CD4-positive, alpha-beta T cell (primary cell): ENCODE data around the gene ERICH4. TPM values are rescaled to one million over a fixed set of nuclear protein-coding genes. Genes with fewer than 3 reads are reported as not detected.

Experiments used
- ATAC-seq: fragments of 200-7000 bp; cut with Tn5 transposase; one replicate; pipeline ENCODE4 v1.10.0; 2022; ENCODE audit warnings: mild to moderate bottlenecking; ENCODE audit not compliant: poor library complexity
- CTCF ChIA-PET: fragments of 350-600 bp; sonication (Branson Sonifier 250); formaldehyde crosslinking; loops from one replicate; lab custom pipeline; 2021; ENCODE audit warnings: antibody characterized with exemption, inconsistent platforms; lab: Charles Lee
- POLR2A ChIA-PET: fragments of 350-600 bp; sonication (Branson Sonifier 250); formaldehyde crosslinking; loops from one replicate; lab custom pipeline; 2021; ENCODE audit warnings: antibody characterized with exemption, inconsistent platforms; lab: Charles Lee
- DNase-seq, 14 experiments: peaks; one replicate each; pipeline ENCODE4 v3.0.0-alpha.2; 2013 to 2020; ENCODE audit warnings: mixed read lengths in 2 of 14
- H3K27ac ChIP-seq, 2 donors: one replicate each; pipeline versions ENCODE4 v1.5.1 to v1.7.0; 2013; ENCODE audit warnings: low read length in 2 of 2, low read depth in 1 of 2, mild to moderate bottlenecking in 1 of 2
- H3K27me3 ChIP-seq, 2 experiments: 1 replicate in 1 of 2; 2 replicates in 1 of 2; pipeline versions ENCODE4 v1.6.1 to v1.7.0; 2013; ENCODE audit warnings: low read length in 2 of 2, control low read depth in 1 of 2, mild to moderate bottlenecking in 1 of 2, moderate library complexity in 1 of 2; ENCODE audit not compliant: insufficient read depth in 2 of 2, control insufficient read depth in 1 of 2
- H3K36me3 ChIP-seq: one replicate; pipeline ENCODE4 v1.6.1; 2013; ENCODE audit warnings: low read length, control low read depth; ENCODE audit not compliant: insufficient read depth
- H3K4me1 ChIP-seq: one replicate; pipeline ENCODE4 v1.6.1; 2013; ENCODE audit warnings: low read length, control low read depth; ENCODE audit not compliant: insufficient read depth
- H3K4me3 ChIP-seq: one replicate; pipeline ENCODE4 v1.5.1; 2013; ENCODE audit warnings: mild to moderate bottlenecking, low read length, moderate library complexity
- H3K9me3 ChIP-seq, 2 experiments: 1 replicate in 1 of 2; 2 replicates in 1 of 2; pipeline versions ENCODE4 v1.6.1 to v1.7.0; 2013; ENCODE audit warnings: low read length in 2 of 2, mild to moderate bottlenecking in 2 of 2, control low read depth in 1 of 2, moderate library complexity in 1 of 2; ENCODE audit not compliant: control insufficient read depth in 1 of 2, insufficient read depth in 1 of 2
- H3K27ac Mint-ChIP-seq: one replicate; pipeline ENCODE4 v1.8.0; 2020; ENCODE audit warnings: mixed read lengths
- H3K27me3 Mint-ChIP-seq: one replicate; pipeline ENCODE4 v1.8.0; 2021; ENCODE audit warnings: mixed read lengths
- H3K36me3 Mint-ChIP-seq: one replicate; pipeline ENCODE4 v1.8.0; 2021; ENCODE audit warnings: low read depth, mixed read lengths
- H3K4me1 Mint-ChIP-seq: one replicate; pipeline ENCODE4 v1.8.0; 2021; ENCODE audit warnings: low read depth, mixed read lengths
- H3K4me3 Mint-ChIP-seq: one replicate; pipeline ENCODE4 v1.8.0; 2020; ENCODE audit warnings: mild to moderate bottlenecking, mixed read lengths
- H3K9me3 Mint-ChIP-seq: one replicate; pipeline ENCODE4 v1.8.0; 2020; ENCODE audit warnings: mixed read lengths
- intact Hi-C, 2 experiments: fragments of 100-400 bp; cut with DNase I in 1 of 2; cut with micrococcal nuclease in 1 of 2; formaldehyde crosslinking; loops; one replicate each; pipeline versions ENCODE4 v1.15.1 to v1.9.0; 2023 to 2025; cut with DNase I, micrococcal nuclease
- total RNA-seq, 174 experiments: library from RNA in 2 of 174; stranded (reverse) in 2 of 174; gene quantifications; one replicate each; pipeline ENCODE4 v1.2.3 and lab custom pipeline; 2021 to 2026
- TF ChIP-seq, protein P1 (sequence below): fragments of 200-600 bp; IDR thresholded peaks from one replicate; pipeline ENCODE4 v1.8.0; 2022; ENCODE audit warnings: antibody characterized with exemption, mild to moderate bottlenecking

ERICH4 gene
- total RNA-seq, 2 experiments from 2014 or later = not detected

DNA sequence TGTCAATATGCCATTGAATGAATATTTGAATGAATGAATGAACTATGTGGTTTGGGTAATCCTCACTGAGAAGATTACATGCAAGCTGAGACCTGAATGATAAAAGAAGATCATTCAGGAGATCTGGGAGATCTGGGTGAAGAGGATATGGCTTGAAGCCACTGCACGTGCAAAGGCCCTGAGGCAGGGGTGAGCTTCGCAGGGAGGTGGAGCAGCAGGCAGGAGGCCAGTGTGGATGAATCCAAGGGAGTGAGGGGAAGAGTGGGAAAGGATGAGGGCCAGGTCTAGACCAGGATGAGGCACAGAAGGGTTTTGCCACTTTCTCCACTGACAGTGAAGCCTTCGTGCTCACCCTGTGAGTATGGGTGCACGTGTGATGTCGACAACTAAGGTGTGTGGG is 49.9 kb downstream of the ERICH4 start:
- CTCF ChIA-PET = no interaction called here
- no peak overlapping the region for H3K27ac ChIP-seq
- TF ChIP-seq, protein P1, sequence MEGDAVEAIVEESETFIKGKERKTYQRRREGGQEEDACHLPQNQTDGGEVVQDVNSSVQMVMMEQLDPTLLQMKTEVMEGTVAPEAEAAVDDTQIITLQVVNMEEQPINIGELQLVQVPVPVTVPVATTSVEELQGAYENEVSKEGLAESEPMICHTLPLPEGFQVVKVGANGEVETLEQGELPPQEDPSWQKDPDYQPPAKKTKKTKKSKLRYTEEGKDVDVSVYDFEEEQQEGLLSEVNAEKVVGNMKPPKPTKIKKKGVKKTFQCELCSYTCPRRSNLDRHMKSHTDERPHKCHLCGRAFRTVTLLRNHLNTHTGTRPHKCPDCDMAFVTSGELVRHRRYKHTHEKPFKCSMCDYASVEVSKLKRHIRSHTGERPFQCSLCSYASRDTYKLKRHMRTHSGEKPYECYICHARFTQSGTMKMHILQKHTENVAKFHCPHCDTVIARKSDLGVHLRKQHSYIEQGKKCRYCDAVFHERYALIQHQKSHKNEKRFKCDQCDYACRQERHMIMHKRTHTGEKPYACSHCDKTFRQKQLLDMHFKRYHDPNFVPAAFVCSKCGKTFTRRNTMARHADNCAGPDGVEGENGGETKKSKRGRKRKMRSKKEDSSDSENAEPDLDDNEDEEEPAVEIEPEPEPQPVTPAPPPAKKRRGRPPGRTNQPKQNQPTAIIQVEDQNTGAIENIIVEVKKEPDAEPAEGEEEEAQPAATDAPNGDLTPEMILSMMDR = no peak
- Mint-ChIP-seq H3K9me3 (no peaks in the 10 kb centered on the region), H3K36me3 (no peaks in the 10 kb centered on the region), H3K4me3 (no peak overlapping the region), H3K4me1 (no peaks in the 10 kb centered on the region), H3K27me3 (peaks cover 16% of the 10 kb centered on the region), H3K27ac (no peak overlapping the region)
- no peaks in the 10 kb centered on the region for H3K4me1 ChIP-seq
- no peaks in the 10 kb centered on the region for H3K27me3 ChIP-seq
- H3K4me3 ChIP-seq = no peak overlapping the region
- DNase-seq = no peak
- POLR2A ChIA-PET = interaction anchor here (0.6 kb wide), 1 partner anchor 57 kb away, joined by 3 read pairs; no protein-coding TSS in a partner anchor
- H3K36me3 ChIP-seq = no peaks in the 10 kb centered on the region
- no peaks in the 10 kb centered on the region for H3K9me3 ChIP-seq
- ATAC-seq = no peak
- intact Hi-C loops = no loop called here

Other genes with a start within 250 kb of the ERICH4 start
- gene CYP2S1, start 249.9 kb upstream of the ERICH4 start, total RNA-seq = under 1 TPM; 0.78 to 0.82 TPM
- gene AXL, start 223.9 kb upstream of the ERICH4 start, total RNA-seq = under 1 TPM; 0.30 to 0.42 TPM
- gene HNRNPUL1, start 178.8 kb upstream of the ERICH4 start, total RNA-seq = 100 to 1,000 TPM; 367 to 388 TPM
- gene CCDC97, start 133.0 kb upstream of the ERICH4 start, total RNA-seq = 10 to 100 TPM; 27.3 to 29.7 TPM
- 100 to 1,000 TPM; 406 to 416 TPM for gene TGFB1, start 89.2 kb upstream of the ERICH4 start, total RNA-seq
- gene B9D2, start 79.0 kb upstream of the ERICH4 start, total RNA-seq = 10 to 100 TPM; 21.1 to 26.8 TPM
- 1 to 10 TPM; 6.8 to 7.7 TPM for gene TMEM91, start 66.6 kb upstream of the ERICH4 start, total RNA-seq
- gene EXOSC5, start 45.8 kb upstream of the ERICH4 start, total RNA-seq = 1 to 10 TPM; 6.5 to 7.5 TPM
- 10 to 100 TPM; 12.2 to 13.1 TPM for gene BCKDHA, start 45.3 kb upstream of the ERICH4 start, total RNA-seq
- 1 to 10 TPM in 1 of 2 experiments, under 1 TPM in 1; 0.58 to 1.2 TPM for gene B3GNT8, start 15.8 kb upstream of the ERICH4 start, total RNA-seq
- 10 to 100 TPM; 21.6 to 25.7 TPM for gene DMAC2, start 3.2 kb upstream of the ERICH4 start, total RNA-seq
- gene CEACAM21, start 133.0 kb downstream of the ERICH4 start, total RNA-seq = 10 to 100 TPM; 30.7 to 34.9 TPM
- gene CEACAM4, start 183.9 kb downstream of the ERICH4 start, total RNA-seq = under 1 TPM; 0.36 to 0.84 TPM
- not detected for gene CEACAM7, start 245.1 kb downstream of the ERICH4 start, total RNA-seq